Activated CD8-positive, alpha-beta T cell treated with anti-CD3 and anti-CD28 coated beads for 36 hours (primary cell): ENCODE data around the gene DKK3. TPM values are rescaled to one million over a fixed set of nuclear protein-coding genes. Genes with fewer than 3 reads are reported as not detected.

Experiments
- ATAC-seq: fragments of 200-7000 bp; cut with Tn5 transposase; one replicate; pipeline ENCODE4 v1.10.0; 2021; ENCODE audit warnings: mild to moderate bottlenecking, moderate library complexity
- CTCF ChIA-PET: fragments of 350-600 bp; sonication (Branson Sonifier 250); formaldehyde crosslinking; loops from one replicate; lab custom pipeline; 2021; ENCODE audit warnings: antibody characterized with exemption; lab: Charles Lee
- POLR2A ChIA-PET: fragments of 350-600 bp; sonication (Branson Sonifier 250); formaldehyde crosslinking; loops from one replicate; lab custom pipeline; 2021; ENCODE audit warnings: antibody characterized with exemption; lab: Charles Lee
- DNase-seq: peaks from one replicate; pipeline ENCODE4 v3.0.0-alpha.2; 2020
- H3K27ac Mint-ChIP-seq: one replicate; pipeline ENCODE4 v1.8.0; 2021; ENCODE audit warnings: mild to moderate bottlenecking, mixed read lengths
- H3K27me3 Mint-ChIP-seq: one replicate; pipeline ENCODE4 v1.8.0; 2021; ENCODE audit warnings: mixed read lengths
- H3K36me3 Mint-ChIP-seq: one replicate; pipeline ENCODE4 v1.8.0; 2021; ENCODE audit warnings: low read depth, mixed read lengths
- H3K4me1 Mint-ChIP-seq: one replicate; pipeline ENCODE4 v1.8.0; 2021; ENCODE audit warnings: low read depth, mixed read lengths
- H3K4me3 Mint-ChIP-seq: one replicate; pipeline ENCODE4 v1.8.0; 2021; ENCODE audit warnings: mild to moderate bottlenecking, moderate library complexity, mixed read lengths
- H3K9me3 Mint-ChIP-seq: one replicate; pipeline ENCODE4 v1.8.0; 2021; ENCODE audit warnings: mixed read lengths
- CTCF ChIP-seq: fragments of 200-600 bp; IDR thresholded peaks from one replicate; pipeline ENCODE4 v1.8.0; 2022; ENCODE audit warnings: antibody characterized with exemption, mild to moderate bottlenecking
- intact Hi-C: fragments of 100-400 bp; cut with micrococcal nuclease; formaldehyde crosslinking; loops from one replicate; pipeline ENCODE4 v1.10.0; 2022
- total RNA-seq, 2 experiments: library from RNA; stranded (reverse); gene quantifications; one replicate each; pipeline ENCODE4 v1.2.3, GENCODE V29; 2021

The DKK3 gene
- total RNA-seq, 2 experiments from 2014 or later, result not detected

GRCh38 chr11:11942668-11943067 lies 65.8 kb downstream of the DKK3 start:
- POLR2A ChIA-PET, result no interaction called here
- Mint-ChIP-seq H3K4me1 (no peaks in the 10 kb centered on the region), H3K9me3 (no peaks in the 10 kb centered on the region), H3K4me3 (no peak overlapping the region), H3K27me3 (no peaks in the 10 kb centered on the region), H3K36me3 (peaks cover 29% of the 10 kb centered on the region), H3K27ac (no peak overlapping the region)
- TF ChIP-seq CTCF, result no peak
- intact Hi-C loops, result no loop called here
- DNase-seq, result no peak
- no peak for ATAC-seq
- CTCF ChIA-PET, result interaction anchor here (1.4 to 2.6 kb wide), 3 partner anchors 10 to 144 kb away, joined by 3 to 6 read pairs (median 4); no protein-coding TSS in a partner anchor

DNA sequence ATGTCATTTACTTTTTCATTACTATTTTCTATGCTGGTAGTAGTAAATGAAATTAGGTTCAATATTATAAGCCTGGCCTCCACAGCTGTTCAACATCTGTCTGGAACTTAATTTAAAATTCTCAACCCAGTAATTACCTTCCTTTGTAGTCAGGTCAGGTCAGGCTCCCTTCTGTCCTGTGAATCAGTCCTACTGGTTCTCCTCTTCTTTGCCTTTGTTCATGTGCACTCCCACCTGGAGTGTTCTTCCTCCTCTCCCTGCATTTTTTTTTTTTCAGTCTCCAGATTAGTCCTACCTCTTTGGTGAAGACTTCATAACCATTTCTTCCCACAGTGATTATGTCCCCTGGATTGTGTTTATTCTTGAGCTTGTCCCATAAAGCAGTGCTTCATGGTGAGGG lies 67.9 kb downstream of the DKK3 start:
- H3K27me3 Mint-ChIP-seq, result no peaks in the 10 kb centered on the region
- H3K36me3 Mint-ChIP-seq, result peaks cover 32% of the 10 kb centered on the region
- CTCF ChIA-PET, result no interaction called here
- intact Hi-C loops, result no loop called here
- no peaks in the 10 kb centered on the region for H3K9me3 Mint-ChIP-seq
- no peak for ATAC-seq
- no peak for TF ChIP-seq CTCF
- no peak overlapping the region for H3K4me3 Mint-ChIP-seq
- H3K27ac Mint-ChIP-seq, result peak overlapping the region; percentile 34
- no peak for DNase-seq
- no peaks in the 10 kb centered on the region for H3K4me1 Mint-ChIP-seq
- POLR2A ChIA-PET, result no interaction called here

DNA sequence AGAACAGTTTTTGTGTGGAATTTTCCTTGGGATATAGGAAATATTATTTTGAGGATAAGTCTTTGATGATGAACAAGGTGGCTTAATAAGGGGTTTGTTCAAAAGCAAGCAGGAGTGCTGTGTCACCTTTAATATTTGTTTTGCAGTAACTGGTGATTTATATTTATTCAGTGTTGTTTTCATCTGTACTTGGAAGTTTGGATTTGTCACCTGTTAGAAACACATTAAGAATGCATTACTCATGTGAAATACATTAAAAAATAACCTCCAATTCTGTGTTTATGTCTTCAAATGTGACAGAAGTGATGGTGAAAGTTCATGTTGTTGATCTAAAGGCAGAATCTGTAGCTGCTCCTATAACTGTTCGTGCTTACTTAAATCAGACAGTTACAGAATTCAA lies 70.5 kb downstream of the DKK3 start:
- DNase-seq, result no peak
- Mint-ChIP-seq H3K4me3 (no peak overlapping the region), H3K9me3 (no peaks in the 10 kb centered on the region), H3K4me1 (no peaks in the 10 kb centered on the region), H3K36me3 (peaks cover 27% of the 10 kb centered on the region), H3K27me3 (no peaks in the 10 kb centered on the region), H3K27ac (no peak overlapping the region)
- TF ChIP-seq CTCF, result no peak
- ATAC-seq, result no peak
- ChIA-PET POLR2A (no interaction called here), CTCF (interaction anchor here (1.0 to 1.6 kb wide), 3 partner anchors 9 to 110 kb away, joined by 3 to 5 read pairs (median 3); no protein-coding TSS in a partner anchor)
- intact Hi-C loops, result no loop called here

DNA sequence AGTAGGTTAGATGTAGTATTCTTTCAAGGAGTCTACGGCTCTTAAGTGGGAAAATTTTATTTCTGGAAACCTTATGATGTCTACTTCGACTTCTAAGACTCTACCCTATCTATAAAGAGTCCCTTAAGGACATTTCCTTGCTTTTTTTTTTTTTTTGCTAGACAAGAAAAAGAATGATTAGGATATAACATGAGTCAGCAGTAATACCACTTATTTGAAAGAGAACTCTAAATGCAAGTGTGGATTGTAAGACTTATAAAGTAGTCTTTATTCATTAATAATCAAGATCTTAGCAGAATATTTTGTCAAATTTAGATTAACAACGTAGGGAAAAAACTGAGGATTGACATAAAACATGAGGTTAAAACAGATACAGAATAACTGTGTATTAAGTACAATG lies 71.0 kb downstream of the DKK3 start:
- no peaks in the 10 kb centered on the region for H3K9me3 Mint-ChIP-seq
- DNase-seq (no peak), ATAC-seq (no peak)
- intact Hi-C loops, result no loop called here
- H3K27ac Mint-ChIP-seq, result no peak overlapping the region
- CTCF ChIA-PET, result interaction anchor here (1.0 kb wide), 2 partner anchors 10 to 110 kb away, joined by 3 read pairs; no protein-coding TSS in a partner anchor
- no peak overlapping the region for H3K4me3 Mint-ChIP-seq
- no peak for TF ChIP-seq CTCF
- POLR2A ChIA-PET, result no interaction called here
- peaks cover 22% of the 10 kb centered on the region for H3K36me3 Mint-ChIP-seq
- H3K4me1 Mint-ChIP-seq, result no peaks in the 10 kb centered on the region
- no peaks in the 10 kb centered on the region for H3K27me3 Mint-ChIP-seq

DNA sequence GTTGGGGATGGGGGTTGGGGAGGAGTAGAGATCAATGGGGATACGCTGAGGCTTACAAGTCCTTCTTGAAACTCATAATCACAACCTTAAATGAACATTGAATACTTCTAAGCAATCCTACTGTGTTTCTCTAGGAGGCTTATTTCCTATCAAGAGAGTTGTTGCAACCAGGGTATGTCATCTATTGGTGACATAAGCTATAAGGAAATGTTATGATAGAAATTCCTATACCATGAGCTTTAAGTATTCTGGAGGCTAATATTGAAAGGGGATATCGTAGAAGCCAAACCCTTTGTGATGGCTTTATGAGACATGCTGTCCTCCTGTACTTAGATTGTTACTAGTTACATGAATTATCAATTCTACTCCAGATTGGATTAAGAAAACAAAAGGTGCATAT lies 72.9 kb downstream of the DKK3 start:
- no peak for TF ChIP-seq CTCF
- no peak overlapping the region for H3K27ac Mint-ChIP-seq
- DNase-seq (no peak), ATAC-seq (no peak)
- CTCF ChIA-PET, result interaction anchor here (0.6 to 1.0 kb wide), 2 partner anchors 109 to 970 kb away, joined by 3 to 4 read pairs; no protein-coding TSS in a partner anchor
- no peaks in the 10 kb centered on the region for H3K4me1 Mint-ChIP-seq
- H3K4me3 Mint-ChIP-seq, result no peak overlapping the region
- intact Hi-C loops, result no loop called here
- no peaks in the 10 kb centered on the region for H3K9me3 Mint-ChIP-seq
- POLR2A ChIA-PET, result no interaction called here
- H3K36me3 Mint-ChIP-seq, result peaks cover 28% of the 10 kb centered on the region
- no peaks in the 10 kb centered on the region for H3K27me3 Mint-ChIP-seq
